Measurements from ENCODE around the gene ASCL2. TPM values are rescaled to one million over a fixed set of nuclear protein-coding genes. Genes with fewer than 3 reads are reported as not detected.

The ASCL2 gene
- total RNA-seq, 1 experiment from 2014 or later: 0.35 TPM

DNA sequence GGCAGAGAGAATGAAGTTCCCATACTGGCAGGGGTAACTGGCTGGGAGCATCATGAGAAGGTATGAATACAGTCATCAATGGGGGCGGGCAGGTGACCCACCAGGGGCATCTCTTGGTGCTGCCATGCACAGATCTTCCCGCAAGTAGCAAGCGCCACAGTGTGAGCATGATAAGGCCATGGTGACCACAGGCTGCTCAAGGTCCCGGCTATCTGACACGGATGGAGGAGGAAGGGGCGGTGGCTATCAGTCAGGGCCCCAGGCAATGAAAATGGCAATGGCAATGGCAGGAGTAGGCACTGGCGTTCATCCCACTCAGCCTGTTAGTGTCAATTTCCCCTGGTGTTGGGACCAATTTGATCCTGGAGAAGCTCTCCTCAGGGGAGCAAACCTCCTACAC, 21.6 kb downstream of the ASCL2 start:
- Histone ChIP-seq H3K4me1 (ENCODE audit: insufficient read depth, low read length) (no peaks in the 10 kb centered on the region), H3K23me2 (ENCODE audit: insufficient read length, low read depth, low read length, poor library complexity, severe bottlenecking) (peaks cover 2% of the 10 kb centered on the region), H3K9me3 (ENCODE audit: control insufficient read depth, low read depth, low read length) (no peaks in the 10 kb centered on the region), H2AFZ (ENCODE audit: low read length) (no peak overlapping the region), H3K79me1 (ENCODE audit: insufficient read depth, low read depth, low read length, poor library complexity, severe bottlenecking) (no peaks in the 10 kb centered on the region), H3T11ph (ENCODE audit: low read length) (no peak overlapping the region), H3K4me2 (ENCODE audit: insufficient read depth, insufficient read length, low read length) (no peak overlapping the region), H3K79me2 (ENCODE audit: insufficient read depth, low read length) (no peaks in the 10 kb centered on the region), H3K18ac (ENCODE audit: insufficient read length, low read depth, low read length) (no peak overlapping the region), H4K20me1 (ENCODE audit: control insufficient read depth, insufficient read depth, insufficient read length) (no peaks in the 10 kb centered on the region), H4K8ac (replicated peaks; ENCODE audit: insufficient read length, low read depth, low read length) (no peak overlapping the region), H3K14ac (ENCODE audit: insufficient read depth, low read length) (no peak overlapping the region), H3K56ac (ENCODE audit: insufficient read length, low read depth, low read length) (no peak overlapping the region), H3K27ac (ENCODE audit: insufficient read length, low read depth, low read length) (no peak overlapping the region), H3K27me3 (ENCODE audit: insufficient read depth, low read length) (peaks cover 3% of the 10 kb centered on the region; the same call in 1 of the 2 replicates), H3K23ac (ENCODE audit: insufficient read length, low read depth, low read length) (no peak overlapping the region), H4K5ac (ENCODE audit: insufficient read length, low read depth, low read length) (no peak overlapping the region), H2BK12ac (ENCODE audit: insufficient read length, low read depth, low read length) (no peak overlapping the region), H2BK15ac (ENCODE audit: low read depth, low read length) (no peak overlapping the region), H4K91ac (ENCODE audit: insufficient read length, low read depth, low read length) (no peak overlapping the region), H2BK120ac (ENCODE audit: low read depth, low read length, poor library complexity, severe bottlenecking) (no peak overlapping the region), H3K4ac (ENCODE audit: low read depth, low read length) (no peak overlapping the region), H2BK5ac (ENCODE audit: insufficient read length, low read length) (no peak overlapping the region), H3K9ac (ENCODE audit: extremely low read depth, insufficient read length, low read length) (no peak overlapping the region), H2BK20ac (ENCODE audit: low read depth, low read length, poor library complexity, severe bottlenecking) (no peak overlapping the region), H2AK5ac (ENCODE audit: insufficient read length, low read length) (no peak overlapping the region)
- DNase-seq: no peak
- Mint-ChIP-seq H3K9me3 (peaks cover 0 to 9% of the 10 kb centered on the region in 2 experiments; a peak in 2 of 5 replicates), H3K4me1 (no peaks in the 10 kb centered on the region), H3K4me3 (no peak overlapping the region), H3K36me3 (ENCODE audit: insufficient read depth in 1 of 3, low read depth in 3 of 3) (no peaks in the 10 kb centered on the region; a peak in 1 of 7 replicates), H3K27ac (no peak overlapping the region; a peak in 1 of 7 replicates), H3K27me3 (ENCODE audit: low read depth) (peaks cover 68% of the 10 kb centered on the region)
- no peak for TF ChIP-seq CTCF (conservative IDR thresholded peaks at IDR 0.05)
- no CpG with 5 or more reads among the region's 7 CpGs for WGBS (ENCODE audit: extremely low coverage, insufficient read length, low lambda C conversion rate)

All from H9 (cell line).